ENCODE measurements around the gene WDR82.

Gene WDR82

DNA sequence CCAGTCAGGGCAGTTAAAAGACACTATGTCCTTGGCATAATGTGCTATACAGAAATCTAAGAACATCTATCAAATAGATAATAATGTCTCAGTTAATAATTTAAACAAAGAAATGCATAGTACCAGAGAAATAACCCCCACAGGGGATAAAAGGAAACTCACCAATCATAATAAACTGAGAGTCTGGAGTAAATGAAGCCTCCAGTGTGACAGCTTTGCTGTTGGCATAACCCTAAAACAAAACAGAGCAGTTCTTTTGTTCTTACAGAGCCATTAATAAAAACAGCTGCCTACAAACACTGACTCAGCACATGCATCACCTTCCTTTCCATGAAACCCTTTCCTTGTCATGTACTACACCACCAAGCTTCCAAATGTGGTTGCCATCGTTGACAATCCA lies 19.4 kb downstream of the WDR82 start:
- TF ChIP-seq GATA3 (IDR thresholded peaks at IDR 0.05; ENCODE audit: low read depth, low read length) (no peak), GATA2 (IDR thresholded peaks at IDR 0.05; ENCODE audit: low read depth, low read length) (no peak)

DNA sequence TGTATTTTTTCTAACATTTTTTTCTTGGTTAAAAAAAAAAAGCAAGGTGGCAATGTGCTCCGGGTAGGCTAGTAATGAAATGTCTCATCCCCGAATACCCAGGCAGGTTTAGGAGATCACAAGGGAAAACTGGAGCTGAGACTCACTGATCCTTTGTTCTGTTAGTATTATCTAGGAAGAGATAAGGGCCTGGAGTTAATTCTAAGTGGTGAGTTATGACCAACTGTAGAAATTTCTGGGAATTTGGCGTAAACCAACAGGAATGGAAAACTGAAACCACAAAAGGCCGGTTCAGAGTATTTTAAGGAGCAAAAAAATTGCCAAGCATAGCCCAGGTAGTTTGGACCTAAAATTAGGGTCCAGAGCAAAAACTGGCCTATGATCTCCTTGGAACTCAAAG lies 20.5 kb downstream of the WDR82 start:
- TF ChIP-seq GATA3 (IDR thresholded peaks at IDR 0.05; ENCODE audit: low read depth, low read length): no peak
- no peak for TF ChIP-seq GATA2 (IDR thresholded peaks at IDR 0.05; ENCODE audit: low read depth, low read length)

- TF ChIP-seq GATA3 (IDR thresholded peaks at IDR 0.05; ENCODE audit: low read depth, low read length) (no peak), GATA2 (IDR thresholded peaks at IDR 0.05; ENCODE audit: low read depth, low read length) (no peak)
Measured at GRCh38 chr3:52256622-52257021, 21.8 kb downstream of the WDR82 start.

DNA sequence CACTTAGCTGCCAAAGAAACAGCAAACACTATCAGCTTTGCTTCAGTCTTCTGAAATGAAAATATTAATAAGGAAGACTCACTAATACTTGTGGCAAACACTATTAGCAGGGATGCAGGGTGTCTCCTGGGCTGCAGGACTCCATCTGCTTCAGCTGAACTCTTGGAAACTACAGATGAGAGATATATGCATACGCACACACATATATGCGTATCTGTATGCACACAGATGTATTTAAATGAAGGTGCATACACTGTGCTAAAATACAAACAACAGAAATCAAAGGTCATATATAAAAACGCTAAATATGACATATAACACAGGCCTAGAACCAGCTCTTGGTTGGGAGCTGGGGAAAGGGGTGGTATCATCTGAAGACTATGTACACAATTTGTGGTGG lies 22.3 kb downstream of the WDR82 start:
- TF ChIP-seq GATA2 (IDR thresholded peaks at IDR 0.05; ENCODE audit: low read depth, low read length): no peak
- TF ChIP-seq GATA3 (IDR thresholded peaks at IDR 0.05; ENCODE audit: low read depth, low read length): no peak

GRCh38 chr3:52254608-52255007 lies 23.8 kb downstream of the WDR82 start:
- TF ChIP-seq GATA3 (IDR thresholded peaks at IDR 0.05; ENCODE audit: low read depth, low read length) (no peak), GATA2 (IDR thresholded peaks at IDR 0.05; ENCODE audit: low read depth, low read length) (no peak)

DNA sequence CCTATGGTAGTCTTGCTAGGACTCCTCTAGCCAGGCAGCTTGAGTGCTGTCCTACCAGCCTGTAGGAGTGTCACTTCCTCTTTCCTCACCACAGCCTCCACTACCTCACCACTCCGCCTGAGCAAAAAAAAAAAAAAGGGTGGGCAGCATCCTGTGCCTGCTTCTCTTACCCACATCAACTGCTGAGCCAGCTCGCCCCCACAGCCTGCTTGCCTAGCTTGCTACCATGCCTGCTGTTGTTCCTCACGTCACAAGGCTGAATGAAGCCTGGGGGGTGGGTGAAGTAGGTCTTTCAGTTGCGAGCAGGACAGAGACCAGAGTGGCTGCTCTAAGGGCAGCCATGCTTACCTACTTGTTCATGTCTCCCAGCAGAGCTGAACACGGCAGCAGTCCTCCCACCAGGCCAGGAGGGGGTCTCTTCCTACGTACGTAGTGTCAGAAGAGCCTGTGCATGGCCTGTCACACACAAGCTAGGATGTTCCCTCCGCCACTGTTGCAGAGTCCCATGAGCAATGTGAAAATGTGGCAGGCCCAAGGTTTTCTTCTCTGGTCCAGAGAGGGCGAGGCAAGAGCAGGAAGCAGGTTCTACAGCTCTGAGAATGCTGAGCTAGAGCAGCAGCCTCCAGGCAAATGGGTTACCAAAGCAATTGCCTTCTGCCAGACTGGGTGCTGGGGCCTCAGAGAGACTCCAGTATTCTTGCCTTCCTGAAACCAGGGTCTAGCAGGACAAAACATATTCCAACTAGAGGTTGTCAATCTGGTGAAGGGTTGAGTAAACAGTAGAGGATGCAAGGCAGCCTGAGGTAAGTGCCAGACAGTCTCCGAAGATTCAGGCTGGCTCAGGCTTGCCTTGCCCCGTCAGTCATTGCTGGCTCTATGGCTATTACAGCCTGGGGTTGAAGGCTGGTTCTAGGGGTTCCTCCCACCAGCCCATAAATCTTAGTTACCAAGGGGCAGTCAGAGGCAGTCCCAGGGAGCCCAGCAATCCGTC lies 24.8 kb downstream of the WDR82 start:
- TF ChIP-seq GATA3 (IDR thresholded peaks at IDR 0.05; ENCODE audit: low read depth, low read length) (no peak), GATA2 (IDR thresholded peaks at IDR 0.05; ENCODE audit: low read depth, low read length) (no peak)

GRCh38 chr3:52250122-52250521 lies 28.3 kb downstream of the WDR82 start:
- no peak for TF ChIP-seq GATA2 (IDR thresholded peaks at IDR 0.05; ENCODE audit: low read depth, low read length)
- TF ChIP-seq GATA3 (IDR thresholded peaks at IDR 0.05; ENCODE audit: low read depth, low read length): no peak

- TF ChIP-seq GATA2 (IDR thresholded peaks at IDR 0.05; ENCODE audit: low read depth, low read length): no peak
- TF ChIP-seq GATA3 (IDR thresholded peaks at IDR 0.05; ENCODE audit: low read depth, low read length): no peak
Measured at GRCh38 chr3:52249683-52250082, 28.8 kb downstream of the WDR82 start.

DNA sequence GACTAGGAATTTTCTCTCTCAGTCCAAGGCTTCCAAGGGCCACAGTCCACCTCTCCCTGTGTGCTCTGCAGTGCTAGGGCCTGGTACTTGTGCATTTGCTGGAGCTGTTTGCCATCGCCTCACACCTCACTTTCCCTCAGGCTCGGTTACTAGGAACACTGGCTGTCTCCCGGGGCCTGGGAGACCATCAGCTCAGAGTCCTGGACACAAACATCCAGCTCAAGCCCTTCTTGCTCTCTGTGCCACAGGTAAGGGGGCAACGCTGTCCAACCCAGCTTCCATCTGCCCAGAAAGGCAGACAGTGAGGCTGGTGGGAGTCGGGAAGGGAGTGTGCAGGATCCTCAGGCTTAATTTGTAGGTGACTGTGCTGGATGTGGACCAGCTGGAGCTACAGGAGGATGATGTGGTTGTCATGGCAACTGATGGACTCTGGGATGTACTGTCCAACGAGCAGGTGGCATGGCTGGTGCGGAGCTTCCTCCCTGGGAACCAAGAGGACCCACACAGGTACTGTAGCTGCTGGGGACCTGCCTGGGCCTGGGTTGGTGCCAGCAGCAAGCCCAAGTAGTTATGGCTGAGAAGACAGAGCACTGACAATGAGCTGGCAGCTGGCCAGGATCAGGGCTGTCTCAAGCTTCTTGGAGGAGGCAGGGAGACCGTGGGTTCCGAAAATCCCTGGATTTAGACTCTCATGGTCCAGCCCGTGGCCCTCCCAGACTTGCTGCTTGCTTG lies 29.5 kb downstream of the WDR82 start:
- TF ChIP-seq GATA2 (IDR thresholded peaks at IDR 0.05; ENCODE audit: low read depth, low read length): no peak
- no peak for TF ChIP-seq GATA3 (IDR thresholded peaks at IDR 0.05; ENCODE audit: low read depth, low read length)

- TF ChIP-seq GATA2 (IDR thresholded peaks at IDR 0.05; ENCODE audit: low read depth, low read length) (no peak), GATA3 (IDR thresholded peaks at IDR 0.05; ENCODE audit: low read depth, low read length) (no peak)
Measured at GRCh38 chr3:52248165-52248541, 30.3 kb downstream of the WDR82 start.

GRCh38 chr3:52247409-52248164 lies 30.9 kb downstream of the WDR82 start:
- TF ChIP-seq GATA3 (IDR thresholded peaks at IDR 0.05; ENCODE audit: low read depth, low read length): no peak
- TF ChIP-seq GATA2 (IDR thresholded peaks at IDR 0.05; ENCODE audit: low read depth, low read length): no peak

DNA sequence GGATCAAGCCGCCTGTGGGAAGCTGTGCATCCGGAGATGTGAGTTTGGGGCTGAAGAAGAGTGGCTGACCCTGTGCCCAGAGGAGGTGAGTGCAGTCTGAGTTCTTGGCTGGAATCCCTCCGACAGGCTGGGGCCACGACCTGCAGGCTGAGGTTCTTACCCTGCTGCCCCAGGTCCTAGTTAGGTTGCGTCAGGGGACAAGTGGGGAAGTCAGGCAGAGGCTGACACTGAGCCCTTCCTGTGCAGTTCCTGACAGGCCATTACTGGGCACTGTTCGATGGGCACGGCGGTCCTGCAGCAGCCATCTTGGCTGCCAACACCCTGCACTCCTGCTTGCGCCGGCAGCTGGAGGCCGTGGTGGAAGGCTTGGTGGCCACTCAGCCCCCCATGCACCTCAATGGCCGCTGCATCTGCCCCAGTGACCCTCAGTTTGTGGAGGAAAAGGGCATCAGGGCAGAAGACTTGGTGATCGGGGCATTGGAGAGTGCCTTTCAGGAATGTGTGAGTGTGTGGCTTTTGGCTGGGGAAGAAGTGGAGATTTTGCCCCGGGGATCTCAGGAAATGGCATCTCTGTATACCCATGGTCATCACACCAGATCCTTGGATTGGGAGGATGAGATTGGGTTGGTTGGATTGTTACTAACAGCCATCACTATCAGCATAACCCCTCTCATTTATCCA lies 31.6 kb downstream of the WDR82 start:
- TF ChIP-seq GATA2 (IDR thresholded peaks at IDR 0.05; ENCODE audit: low read depth, low read length): no peak
- TF ChIP-seq GATA3 (IDR thresholded peaks at IDR 0.05; ENCODE audit: low read depth, low read length): no peak

GRCh38 chr3:52246264-52246620 lies 32.2 kb downstream of the WDR82 start:
- no peak for TF ChIP-seq GATA2 (IDR thresholded peaks at IDR 0.05; ENCODE audit: low read depth, low read length)
- TF ChIP-seq GATA3 (IDR thresholded peaks at IDR 0.05; ENCODE audit: low read depth, low read length): no peak

Measured in SH-SY5Y (cell line).